Ovary (tissue), 3 donors: ENCODE results near the gene DSCAM.

ENCODE experiments used
- EP300 ChIP-seq: sonication (generic); formaldehyde crosslinking; IDR thresholded peaks from one replicate; pipeline ENCODE4 v1.6.1; 2017; ENCODE audit warnings: antibody characterized with exemption
- TF ChIP-seq, protein P1 (sequence below), 3 donors: fragments of 450-650 bp in 2 of 3; fragments of 200-600 bp in 1 of 3; IDR thresholded peaks; one replicate each; pipeline versions ENCODE4 v1.5.1 to v1.8.0; 2016 to 2022; ENCODE audit warnings: antibody characterized with exemption in 3 of 3, mild to moderate bottlenecking in 1 of 3
- donor health status: DM: no; HTN: no; CAD: no.

DNA sequence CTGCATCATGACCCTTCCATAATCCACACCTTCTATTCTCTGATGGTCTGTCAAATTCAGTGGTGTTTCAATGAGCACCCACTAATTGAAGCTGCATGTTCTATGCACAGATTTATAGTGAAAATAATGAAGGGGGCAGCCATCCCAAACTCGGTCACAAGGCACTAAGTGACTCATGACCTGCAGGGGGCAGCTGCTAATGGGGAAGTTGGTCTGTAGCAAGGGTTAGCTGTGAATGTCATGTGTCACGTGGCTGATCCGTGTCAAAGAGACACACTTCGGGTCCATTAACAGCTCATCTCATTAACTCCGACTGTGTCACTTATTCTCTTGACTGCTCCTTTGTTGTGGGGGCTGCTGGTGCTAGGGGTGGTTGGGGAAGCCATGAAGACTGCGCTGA, 673.1 kb downstream of the DSCAM start:
- TF ChIP-seq, protein P1, sequence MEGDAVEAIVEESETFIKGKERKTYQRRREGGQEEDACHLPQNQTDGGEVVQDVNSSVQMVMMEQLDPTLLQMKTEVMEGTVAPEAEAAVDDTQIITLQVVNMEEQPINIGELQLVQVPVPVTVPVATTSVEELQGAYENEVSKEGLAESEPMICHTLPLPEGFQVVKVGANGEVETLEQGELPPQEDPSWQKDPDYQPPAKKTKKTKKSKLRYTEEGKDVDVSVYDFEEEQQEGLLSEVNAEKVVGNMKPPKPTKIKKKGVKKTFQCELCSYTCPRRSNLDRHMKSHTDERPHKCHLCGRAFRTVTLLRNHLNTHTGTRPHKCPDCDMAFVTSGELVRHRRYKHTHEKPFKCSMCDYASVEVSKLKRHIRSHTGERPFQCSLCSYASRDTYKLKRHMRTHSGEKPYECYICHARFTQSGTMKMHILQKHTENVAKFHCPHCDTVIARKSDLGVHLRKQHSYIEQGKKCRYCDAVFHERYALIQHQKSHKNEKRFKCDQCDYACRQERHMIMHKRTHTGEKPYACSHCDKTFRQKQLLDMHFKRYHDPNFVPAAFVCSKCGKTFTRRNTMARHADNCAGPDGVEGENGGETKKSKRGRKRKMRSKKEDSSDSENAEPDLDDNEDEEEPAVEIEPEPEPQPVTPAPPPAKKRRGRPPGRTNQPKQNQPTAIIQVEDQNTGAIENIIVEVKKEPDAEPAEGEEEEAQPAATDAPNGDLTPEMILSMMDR (IDR thresholded peaks at IDR 0.05), result no peak
- TF ChIP-seq EP300, result no peak
